ENCODE data around the gene DALRD3.

DNA sequence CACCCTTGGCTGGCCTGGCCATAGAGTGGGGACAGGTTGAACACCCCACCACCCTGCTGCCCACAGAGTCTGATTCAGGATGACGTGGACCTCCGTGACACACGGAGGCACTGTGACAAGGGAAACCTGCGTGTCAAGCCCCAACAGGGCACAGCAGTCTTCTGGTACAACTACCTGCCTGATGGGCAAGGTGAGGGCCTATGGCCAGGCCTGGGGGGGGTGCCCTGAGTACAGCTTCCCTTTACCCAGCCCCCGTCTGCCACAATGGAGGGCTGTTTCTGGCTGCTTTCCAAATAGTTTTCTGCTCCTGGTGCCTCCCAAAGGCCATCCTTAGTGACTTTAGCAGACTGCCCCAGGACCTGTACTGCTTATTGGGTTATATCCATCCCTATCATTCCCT, 12.4 kb downstream of the DALRD3 start:
- TF ChIP-seq EP300 (IDR thresholded peaks at IDR 0.05) (no peak), POLR2A (IDR thresholded peaks at IDR 0.05; ENCODE audit: low read depth) (no peak)
- TF ChIP-seq, protein P1, sequence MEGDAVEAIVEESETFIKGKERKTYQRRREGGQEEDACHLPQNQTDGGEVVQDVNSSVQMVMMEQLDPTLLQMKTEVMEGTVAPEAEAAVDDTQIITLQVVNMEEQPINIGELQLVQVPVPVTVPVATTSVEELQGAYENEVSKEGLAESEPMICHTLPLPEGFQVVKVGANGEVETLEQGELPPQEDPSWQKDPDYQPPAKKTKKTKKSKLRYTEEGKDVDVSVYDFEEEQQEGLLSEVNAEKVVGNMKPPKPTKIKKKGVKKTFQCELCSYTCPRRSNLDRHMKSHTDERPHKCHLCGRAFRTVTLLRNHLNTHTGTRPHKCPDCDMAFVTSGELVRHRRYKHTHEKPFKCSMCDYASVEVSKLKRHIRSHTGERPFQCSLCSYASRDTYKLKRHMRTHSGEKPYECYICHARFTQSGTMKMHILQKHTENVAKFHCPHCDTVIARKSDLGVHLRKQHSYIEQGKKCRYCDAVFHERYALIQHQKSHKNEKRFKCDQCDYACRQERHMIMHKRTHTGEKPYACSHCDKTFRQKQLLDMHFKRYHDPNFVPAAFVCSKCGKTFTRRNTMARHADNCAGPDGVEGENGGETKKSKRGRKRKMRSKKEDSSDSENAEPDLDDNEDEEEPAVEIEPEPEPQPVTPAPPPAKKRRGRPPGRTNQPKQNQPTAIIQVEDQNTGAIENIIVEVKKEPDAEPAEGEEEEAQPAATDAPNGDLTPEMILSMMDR (IDR thresholded peaks at IDR 0.05), result no peak

All from esophagus muscularis mucosa (tissue), 4 donors.